T-helper 2 cell treated with Interferon-gamma antibody and Interleukin-4, amounts not matched to agents 5 μg/mL and 100 μg/mL, for 36 hours (primary cell): ENCODE results near the gene KIF3A.
"Not testable (repeated sequence)": the region's sequence is repeated elsewhere in the genome, so short reads cannot be mapped to it uniquely, and the experiment has no call there.

Source experiments
- DNase-seq: peaks from one replicate; pipeline ENCODE4 v3.0.0; 2021; ENCODE audit warnings: low spot score
- H3K27ac Mint-ChIP-seq: one replicate; pipeline ENCODE4 v1.8.0; 2021; ENCODE audit warnings: mild to moderate bottlenecking, mixed read lengths
- H3K27me3 Mint-ChIP-seq: one replicate; pipeline ENCODE4 v1.8.0; 2021; ENCODE audit warnings: low read depth, mixed read lengths
- H3K36me3 Mint-ChIP-seq: one replicate; pipeline ENCODE4 v1.8.0; 2021; ENCODE audit warnings: low read depth, mixed read lengths
- H3K4me1 Mint-ChIP-seq: one replicate; pipeline ENCODE4 v1.8.0; 2021; ENCODE audit warnings: low read depth, mixed read lengths
- H3K4me3 Mint-ChIP-seq: one replicate; pipeline ENCODE4 v1.8.0; 2022; ENCODE audit warnings: mild to moderate bottlenecking, moderate library complexity, mixed read lengths
- H3K9me3 Mint-ChIP-seq: one replicate; pipeline ENCODE4 v1.8.0; 2021; ENCODE audit warnings: mixed read lengths

KIF3A gene

GRCh38 chr5:132739232-132739631, 1.9 kb upstream of the KIF3A start:
- peaks cover 31% of the 10 kb centered on the region for H3K4me1 Mint-ChIP-seq
- DNase-seq: no peak
- H3K9me3 Mint-ChIP-seq: no peaks in the 10 kb centered on the region
- H3K36me3 Mint-ChIP-seq: no peaks in the 10 kb centered on the region
- peaks cover 38% of the 10 kb centered on the region for H3K27me3 Mint-ChIP-seq
- H3K27ac Mint-ChIP-seq: no peak overlapping the region
- H3K4me3 Mint-ChIP-seq: no peak overlapping the region

GRCh38 chr5:132737982-132738681, 786 bp upstream of the KIF3A start:
- Mint-ChIP-seq H3K9me3 (no peaks in the 10 kb centered on the region), H3K36me3 (peaks cover 9% of the 10 kb centered on the region), H3K4me1 (peaks cover 37% of the 10 kb centered on the region), H3K4me3 (peak overlapping the region; percentile 90), H3K27ac (peak overlapping the region; percentile 89), H3K27me3 (peaks cover 35% of the 10 kb centered on the region)
- DNase-seq: no peak

- Mint-ChIP-seq H3K27me3 (peaks cover 15% of the 10 kb centered on the region), H3K4me1 (peaks cover 39% of the 10 kb centered on the region), H3K36me3 (peaks cover 17% of the 10 kb centered on the region), H3K27ac (no peak overlapping the region), H3K4me3 (peak overlapping the region; percentile 21), H3K9me3 (no peaks in the 10 kb centered on the region)
- no peak for DNase-seq
These were observed 2.7 kb downstream of the KIF3A start for GRCh38 chr5:132734687-132735086.

- DNase-seq: no peak
- H3K36me3 Mint-ChIP-seq: peaks cover 20% of the 10 kb centered on the region
- H3K27me3 Mint-ChIP-seq: peaks cover 7% of the 10 kb centered on the region
- H3K27ac Mint-ChIP-seq: no peak overlapping the region
- H3K4me3 Mint-ChIP-seq: no peak overlapping the region
- H3K4me1 Mint-ChIP-seq: peaks cover 39% of the 10 kb centered on the region
- no peaks in the 10 kb centered on the region for H3K9me3 Mint-ChIP-seq
These were observed 3.7 kb downstream of the KIF3A start for GRCh38 chr5:132733499-132734148.

GRCh38 chr5:132729896-132730295, 7.5 kb downstream of the KIF3A start:
- no peaks in the 10 kb centered on the region for H3K27me3 Mint-ChIP-seq
- H3K4me1 Mint-ChIP-seq: peaks cover 11% of the 10 kb centered on the region
- H3K27ac Mint-ChIP-seq: no peak overlapping the region
- H3K36me3 Mint-ChIP-seq: peaks cover 32% of the 10 kb centered on the region
- no peak overlapping the region for H3K4me3 Mint-ChIP-seq
- no peak for DNase-seq
- H3K9me3 Mint-ChIP-seq: no peaks in the 10 kb centered on the region

- no peak for DNase-seq
- Mint-ChIP-seq H3K4me1 (peaks cover 4% of the 10 kb centered on the region), H3K9me3 (no peaks in the 10 kb centered on the region), H3K27ac (no peak overlapping the region), H3K27me3 (no peaks in the 10 kb centered on the region), H3K36me3 (peaks cover 31% of the 10 kb centered on the region), H3K4me3 (no peak overlapping the region)
These were observed 11.6 kb downstream of the KIF3A start for GRCh38 chr5:132725745-132726144.

GRCh38 chr5:132718544-132719312, 18.6 kb downstream of the KIF3A start:
- Mint-ChIP-seq H3K4me3 (no peak overlapping the region), H3K27me3 (no peaks in the 10 kb centered on the region), H3K9me3 (no peaks in the 10 kb centered on the region), H3K27ac (no peak overlapping the region), H3K36me3 (peaks cover 15% of the 10 kb centered on the region), H3K4me1 (peaks cover 9% of the 10 kb centered on the region)
- DNase-seq: no peak

- Mint-ChIP-seq H3K36me3 (peaks cover 17% of the 10 kb centered on the region), H3K4me3 (peak overlapping the region; percentile 50), H3K27ac (no peak overlapping the region), H3K9me3 (no peaks in the 10 kb centered on the region), H3K4me1 (peaks cover 10% of the 10 kb centered on the region), H3K27me3 (no peaks in the 10 kb centered on the region)
- no peak for DNase-seq
These were observed 22.7 kb downstream of the KIF3A start for GRCh38 chr5:132714456-132715307.

- DNase-seq: no peak
- peaks cover 25% of the 10 kb centered on the region for H3K36me3 Mint-ChIP-seq
- no peaks in the 10 kb centered on the region for H3K27me3 Mint-ChIP-seq
- H3K9me3 Mint-ChIP-seq: no peaks in the 10 kb centered on the region
- peak overlapping the region; percentile 26 for H3K27ac Mint-ChIP-seq
- peaks cover 14% of the 10 kb centered on the region for H3K4me1 Mint-ChIP-seq
- no peak overlapping the region for H3K4me3 Mint-ChIP-seq
These were observed 28.7 kb downstream of the KIF3A start for GRCh38 chr5:132708645-132709044.

- Mint-ChIP-seq H3K27me3 (no peaks in the 10 kb centered on the region), H3K4me3 (no peak overlapping the region), H3K36me3 (peaks cover 43% of the 10 kb centered on the region), H3K4me1 (peaks cover 17% of the 10 kb centered on the region), H3K27ac (no peak overlapping the region), H3K9me3 (no peaks in the 10 kb centered on the region)
- no peak for DNase-seq
These were observed 32.5 kb downstream of the KIF3A start for GRCh38 chr5:132704875-132705274.

GRCh38 chr5:132695956-132696355, 41.4 kb downstream of the KIF3A start:
- H3K9me3 Mint-ChIP-seq: no peaks in the 10 kb centered on the region
- H3K27ac Mint-ChIP-seq: no peak overlapping the region
- H3K4me1 Mint-ChIP-seq: peaks cover 12% of the 10 kb centered on the region
- H3K4me3 Mint-ChIP-seq: no peak overlapping the region
- no peaks in the 10 kb centered on the region for H3K27me3 Mint-ChIP-seq
- DNase-seq: no peak
- peaks cover 29% of the 10 kb centered on the region for H3K36me3 Mint-ChIP-seq

GRCh38 chr5:132692632-132692967, 44.7 kb downstream of the KIF3A start:
- no peak for DNase-seq
- Mint-ChIP-seq H3K36me3 (peaks cover 13% of the 10 kb centered on the region), H3K27me3 (no peaks in the 10 kb centered on the region), H3K4me3 (no peak overlapping the region), H3K9me3 (no peaks in the 10 kb centered on the region), H3K4me1 (peaks cover 26% of the 10 kb centered on the region), H3K27ac (no peak overlapping the region)

GRCh38 chr5:132691755-132692631, 45.4 kb downstream of the KIF3A start:
- H3K4me3 Mint-ChIP-seq: peak overlapping the region; percentile 17
- not testable (repeated sequence) for H3K27me3 Mint-ChIP-seq, H3K9me3 Mint-ChIP-seq, DNase-seq
- peak overlapping the region; percentile 17 for H3K27ac Mint-ChIP-seq
- H3K4me1 Mint-ChIP-seq: peaks cover 28% of the 10 kb centered on the region
- H3K36me3 Mint-ChIP-seq: peaks cover 12% of the 10 kb centered on the region
